Measurements from ENCODE around the gene PPARG. TPM values are rescaled to one million over a fixed set of nuclear protein-coding genes. Genes with fewer than 3 reads are reported as not detected.

The PPARG gene
- total RNA-seq, 1 experiment from 2014 or later, result 0.79 TPM

- TF ChIP-seq IRF1 (CRISPR knock-in tag; IDR thresholded peaks at IDR 0.05) (no peak), AR (CRISPR knock-in tag; IDR thresholded peaks at IDR 0.05) (no peak), MYBL2 (CRISPR knock-in tag; IDR thresholded peaks at IDR 0.05) (no peak), CREB1 (CRISPR knock-in tag; IDR thresholded peaks at IDR 0.05) (no peak), NFYB (CRISPR knock-in tag; conservative IDR thresholded peaks at IDR 0.05; ENCODE audit: low read depth) (no peak), NR3C1 (CRISPR knock-in tag; conservative IDR thresholded peaks at IDR 0.05; ENCODE audit: low read depth) (no peak), JAZF1 (CRISPR knock-in tag; IDR thresholded peaks at IDR 0.05) (no peak)
Observed at GRCh38 chr3:12416731-12417130, 127.9 kb downstream of the PPARG start (continued).

- ATAC-seq, result no peak
- Mint-ChIP-seq H3K27ac (no peak overlapping the region), H3K9me3 (no peaks in the 10 kb centered on the region), H3K4me1 (peaks cover 21% of the 10 kb centered on the region), H3K36me3 (no peaks in the 10 kb centered on the region), H3K27me3 (ENCODE audit: low read depth) (no peaks in the 10 kb centered on the region; the same call in 1 of the 2 replicates), H3K4me3 (no peak overlapping the region)
- ChIA-PET POLR2A (interaction anchor here (0.7 kb wide), 1 partner anchor 18 kb away, joined by 3 read pairs; no protein-coding TSS in a partner anchor), CTCF (no interaction called here)
- TF ChIP-seq HMGA2 (CRISPR knock-in tag; IDR thresholded peaks at IDR 0.05) (no peak), ZNF423 (CRISPR knock-in tag; IDR thresholded peaks at IDR 0.05) (no peak), STAT6 (CRISPR knock-in tag; conservative IDR thresholded peaks at IDR 0.05; ENCODE audit: low read depth) (no peak), PREB (CRISPR knock-in tag; IDR thresholded peaks at IDR 0.05; ENCODE audit: borderline replicate concordance) (no peak), TEAD4 (CRISPR knock-in tag; IDR thresholded peaks at IDR 0.05) (no peak), SMAD3 (CRISPR knock-in tag; IDR thresholded peaks at IDR 0.05; ENCODE audit: borderline replicate concordance) (no peak), ZBTB43 (CRISPR knock-in tag; IDR thresholded peaks at IDR 0.05) (no peak), TEAD1 (CRISPR knock-in tag; IDR thresholded peaks at IDR 0.05) (no peak), ZNF416 (CRISPR knock-in tag; IDR thresholded peaks at IDR 0.05) (no peak), E2F4 (CRISPR knock-in tag; IDR thresholded peaks at IDR 0.05; ENCODE audit: borderline replicate concordance, low read depth) (no peak), ZNF121 (CRISPR knock-in tag; IDR thresholded peaks at IDR 0.05) (no peak), ZMAT4 (CRISPR knock-in tag; IDR thresholded peaks at IDR 0.05) (no peak), JUN (CRISPR knock-in tag; IDR thresholded peaks at IDR 0.05) (no peak), FOXP1 (CRISPR knock-in tag; IDR thresholded peaks at IDR 0.05; ENCODE audit: borderline replicate concordance) (no peak)
- no peak for DNase-seq (ENCODE audit: low spot score)
Observed at GRCh38 chr3:12420393-12420792, 131.5 kb downstream of the PPARG start.
